DMS153 (cell line): ENCODE results near the gene GALNT7.

Experiments
- DNase-seq: peaks from one replicate; lab custom pipeline; 2025; lab: John Stamatoyannopoulos, UW

GALNT7 gene

GRCh38 chr4:173360587-173361221 lies 192.1 kb downstream of the GALNT7 start:
- DNase-seq: no peak

DNA sequence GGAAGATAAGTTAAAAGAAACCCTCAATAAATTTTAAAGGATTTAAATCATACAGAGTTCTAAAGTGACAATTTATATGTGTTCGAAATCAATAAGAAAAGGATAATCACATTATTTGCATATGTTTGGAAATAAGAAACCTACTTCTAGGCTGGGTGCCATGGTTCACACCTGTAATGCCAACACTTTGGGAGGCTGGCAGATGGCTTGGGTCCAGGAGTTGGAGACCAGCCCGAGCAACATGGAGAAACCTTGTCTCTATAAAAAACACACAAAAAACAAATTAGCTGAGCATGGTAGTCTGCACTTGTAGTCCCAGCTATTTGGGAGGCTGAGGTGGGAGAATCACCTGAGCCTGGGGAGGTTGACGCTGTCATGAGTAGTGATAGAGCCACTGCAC lies 194.1 kb downstream of the GALNT7 start:
- no peak for DNase-seq

DNA sequence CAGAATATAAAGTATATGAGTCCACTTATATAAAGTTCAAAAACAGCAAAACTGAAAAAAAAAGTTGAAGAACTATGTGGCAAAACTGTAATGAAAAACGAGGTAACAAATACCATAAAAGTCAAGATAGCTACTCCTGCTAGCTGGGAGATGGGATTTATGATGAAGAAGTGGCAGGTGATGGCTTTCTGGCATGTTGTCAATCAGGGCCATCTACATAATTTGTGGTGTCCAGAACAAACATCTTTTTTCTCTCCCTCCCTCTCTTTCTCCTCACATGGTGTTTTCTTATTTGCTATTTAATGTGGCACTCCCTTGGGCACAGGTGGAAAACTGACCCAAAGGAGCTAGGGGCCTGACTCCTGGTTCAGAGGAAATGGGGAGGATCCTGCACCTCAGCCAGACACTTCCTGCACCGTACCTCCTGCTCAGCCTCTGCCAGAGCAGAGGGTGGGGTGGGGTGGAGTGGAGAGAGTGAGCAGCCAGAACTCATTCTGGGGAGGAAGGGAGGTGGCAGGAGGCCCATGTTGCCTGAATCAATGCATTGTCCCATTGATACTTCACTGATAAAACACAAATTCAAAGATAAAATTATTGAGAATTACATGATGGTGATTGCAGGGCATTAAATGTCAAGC lies 196.9 kb downstream of the GALNT7 start:
- no peak for DNase-seq

- DNase-seq: no peak
These were observed 198.7 kb downstream of the GALNT7 start for GRCh38 chr4:173367285-173367684.

DNA sequence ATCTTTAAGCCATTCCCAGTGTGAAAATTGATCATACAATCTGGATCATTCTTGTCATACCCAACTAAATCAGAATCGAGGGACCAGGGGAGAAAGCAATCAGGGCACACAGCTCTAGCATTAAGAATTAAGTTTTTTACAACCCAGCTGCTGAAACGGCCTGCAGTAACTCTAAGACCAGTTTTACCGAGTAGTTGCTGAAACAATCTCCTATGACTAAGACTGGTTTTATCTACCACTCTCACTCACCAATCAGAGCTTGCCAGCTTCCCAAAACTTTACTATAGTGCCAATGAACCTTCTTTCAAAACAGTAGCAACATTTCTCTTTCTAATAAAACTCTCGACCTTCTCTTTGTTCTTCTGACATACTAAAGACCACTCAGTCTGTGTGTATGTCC lies 199.3 kb downstream of the GALNT7 start:
- no peak for DNase-seq

GRCh38 chr4:173370130-173370476 lies 201.5 kb downstream of the GALNT7 start:
- no peak for DNase-seq

GRCh38 chr4:173370477-173371291 lies 202.1 kb downstream of the GALNT7 start, which contains the start of gene SAP30:
Gene SAP30, plus strand, starts transcription at chr4:173370954. Its CDS starts 229 bp downstream, at chr4:173371183.
- DNase-seq: peak; percentile 96

DNA sequence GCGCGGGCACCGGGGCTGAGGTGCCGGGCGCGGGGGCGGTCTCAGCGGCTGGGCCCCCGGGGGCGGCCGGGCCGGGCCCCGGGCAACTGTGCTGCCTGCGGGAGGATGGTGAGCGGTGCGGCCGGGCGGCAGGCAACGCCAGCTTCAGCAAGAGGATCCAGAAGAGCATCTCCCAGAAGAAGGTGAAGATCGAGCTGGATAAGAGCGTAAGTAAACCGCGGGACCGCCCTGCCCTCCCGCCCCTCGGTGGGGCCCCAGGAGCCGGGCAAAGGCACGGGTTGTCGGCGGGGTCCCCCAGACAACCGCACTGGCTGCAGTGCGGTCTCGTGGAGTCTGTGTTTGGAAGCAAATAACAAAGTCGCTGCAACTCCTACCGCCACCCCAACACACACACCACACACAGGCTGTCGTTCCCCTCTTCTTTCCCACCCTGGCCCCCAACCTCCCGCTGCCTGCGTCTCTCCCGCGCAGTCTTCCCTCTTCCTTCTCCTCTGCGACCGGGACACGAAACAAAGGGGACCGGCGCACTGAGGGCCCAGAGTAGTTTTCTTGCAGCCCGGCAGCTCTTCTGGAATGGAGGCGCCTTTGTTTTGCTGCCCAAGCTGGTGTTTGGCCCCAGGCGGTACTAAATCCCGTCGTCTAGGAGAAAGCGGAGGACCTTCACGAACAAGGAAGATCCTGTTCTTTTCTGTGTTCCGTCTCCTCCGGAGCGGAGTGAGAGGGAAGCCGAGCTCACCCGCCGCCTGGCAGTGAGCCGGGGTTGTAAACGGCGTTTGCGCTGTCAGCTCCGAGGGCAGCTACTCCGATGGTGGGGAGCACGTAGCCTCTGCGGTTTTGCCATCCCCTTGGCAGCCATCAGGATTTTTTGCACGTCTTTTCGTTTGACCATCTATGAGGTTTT lies 202.9 kb downstream of the GALNT7 start:
- DNase-seq: no peak
